ENCODE data around the gene ZNF487. TPM values are rescaled to one million over a fixed set of nuclear protein-coding genes. Genes with fewer than 3 reads are reported as not detected.

Gene ZNF487
- total and polyA plus RNA-seq, 2 of the 13 experiments (the other 11 are each of a cell fraction or from before 2014, with no cell fraction given), result 7.4 to 8.8 TPM

DNA sequence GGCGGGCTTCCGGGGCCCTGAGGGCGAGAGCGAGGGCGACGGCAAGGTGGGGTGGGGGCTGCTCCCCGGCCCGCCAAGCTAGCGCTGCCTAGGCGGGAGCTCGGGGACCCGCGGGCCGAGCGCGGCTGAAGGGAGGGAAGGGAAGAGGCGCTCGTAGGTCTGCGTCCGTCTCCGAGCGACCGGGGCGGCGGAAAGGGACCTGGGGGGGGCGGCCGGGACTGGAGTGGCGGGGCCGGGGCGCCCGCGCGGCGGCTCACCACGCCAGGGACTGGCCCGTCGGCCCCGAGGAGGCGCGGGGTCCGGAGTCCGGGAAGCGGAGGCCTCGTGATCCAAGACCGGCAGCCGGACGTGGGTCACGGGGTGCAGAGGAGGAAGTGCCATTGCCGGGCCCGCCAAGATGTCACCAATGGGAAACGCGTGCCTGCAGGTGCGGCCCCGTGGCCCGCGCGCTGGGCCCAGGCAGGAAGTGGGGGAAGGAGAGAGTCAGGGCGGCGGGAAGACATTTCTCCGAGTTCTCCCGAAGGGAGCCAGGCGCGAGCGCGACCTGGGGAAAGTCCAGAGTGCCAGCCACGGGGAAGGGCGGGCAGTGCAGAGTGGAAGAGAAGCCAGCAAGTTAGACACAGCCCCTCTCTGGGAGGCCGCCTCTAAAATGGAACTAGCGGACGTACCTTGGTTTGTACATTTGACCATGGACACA is 39.8 kb upstream of the ZNF487 start (continued):
- no peak for TF ChIP-seq ZNF407 (CRISPR knock-in tag; IDR thresholded peaks at IDR 0.05; ENCODE audit: not compliant biosample characterization)
- TF ChIP-seq HNF4A (CRISPR knock-in tag; IDR thresholded peaks at IDR 0.05), result peak; percentile 75
- no peak for TF ChIP-seq MBD4 (IDR thresholded peaks at IDR 0.05; ENCODE audit: borderline replicate concordance, low read length)
- TF ChIP-seq CBX1 (IDR thresholded peaks at IDR 0.05; ENCODE audit: low read depth), result no peak
- TF ChIP-seq ZNF652 (CRISPR knock-in tag; IDR thresholded peaks at IDR 0.05; ENCODE audit: borderline replicate concordance, low read depth), result no peak
- peak; percentile 69 for TF ChIP-seq MED8 (CRISPR knock-in tag; IDR thresholded peaks at IDR 0.05; ENCODE audit: insufficient replicate concordance)
- peak; percentile 74 for TF ChIP-seq POLR2G (IDR thresholded peaks at IDR 0.05; ENCODE audit: low read depth, low read length)
- TF ChIP-seq, protein P1, sequence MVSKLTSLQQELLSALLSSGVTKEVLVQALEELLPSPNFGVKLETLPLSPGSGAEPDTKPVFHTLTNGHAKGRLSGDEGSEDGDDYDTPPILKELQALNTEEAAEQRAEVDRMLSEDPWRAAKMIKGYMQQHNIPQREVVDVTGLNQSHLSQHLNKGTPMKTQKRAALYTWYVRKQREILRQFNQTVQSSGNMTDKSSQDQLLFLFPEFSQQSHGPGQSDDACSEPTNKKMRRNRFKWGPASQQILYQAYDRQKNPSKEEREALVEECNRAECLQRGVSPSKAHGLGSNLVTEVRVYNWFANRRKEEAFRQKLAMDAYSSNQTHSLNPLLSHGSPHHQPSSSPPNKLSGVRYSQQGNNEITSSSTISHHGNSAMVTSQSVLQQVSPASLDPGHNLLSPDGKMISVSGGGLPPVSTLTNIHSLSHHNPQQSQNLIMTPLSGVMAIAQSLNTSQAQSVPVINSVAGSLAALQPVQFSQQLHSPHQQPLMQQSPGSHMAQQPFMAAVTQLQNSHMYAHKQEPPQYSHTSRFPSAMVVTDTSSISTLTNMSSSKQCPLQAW (CRISPR knock-in tag; IDR thresholded peaks at IDR 0.05), result peak; percentile 76
- peak; percentile 51 for TF ChIP-seq GZF1 (CRISPR knock-in tag; IDR thresholded peaks at IDR 0.05)
- TF ChIP-seq TEAD2 (CRISPR knock-in tag; IDR thresholded peaks at IDR 0.05), result no peak
- no peak for TF ChIP-seq ZNF713 (CRISPR knock-in tag; IDR thresholded peaks at IDR 0.05)
- peak; percentile 95 for TF ChIP-seq HES4 (CRISPR knock-in tag; IDR thresholded peaks at IDR 0.05; ENCODE audit: borderline replicate concordance)
- TF ChIP-seq, protein P2, sequence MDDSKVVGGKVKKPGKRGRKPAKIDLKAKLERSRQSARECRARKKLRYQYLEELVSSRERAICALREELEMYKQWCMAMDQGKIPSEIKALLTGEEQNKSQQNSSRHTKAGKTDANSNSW (CRISPR knock-in tag; IDR thresholded peaks at IDR 0.05; ENCODE audit: borderline replicate concordance), result peak; percentile 69; the same call in 1 of the 2 replicates
- TF ChIP-seq LCORL (IDR thresholded peaks at IDR 0.05), result no peak
- TF ChIP-seq LCORL (CRISPR knock-in tag; IDR thresholded peaks at IDR 0.05), result peak; percentile 44; the same call in 1 of the 2 replicates
- peak; percentile 22; the same call in 1 of the 2 replicates for TF ChIP-seq ZNF558 (CRISPR knock-in tag; IDR thresholded peaks at IDR 0.05; ENCODE audit: borderline replicate concordance)
- TF ChIP-seq MED13 (CRISPR knock-in tag; IDR thresholded peaks at IDR 0.05), result no peak
- peak; percentile 46; the same call in 1 of the 2 replicates for TF ChIP-seq ZKSCAN8 (CRISPR knock-in tag; IDR thresholded peaks at IDR 0.05; ENCODE audit: borderline replicate concordance)
- TF ChIP-seq NPAS2 (CRISPR knock-in tag; IDR thresholded peaks at IDR 0.05; ENCODE audit: borderline replicate concordance), result 0 out of 2 replicates have a peak, but pooled peaks have one; percentile 58
- TF ChIP-seq ZNF383 (CRISPR knock-in tag; IDR thresholded peaks at IDR 0.05; ENCODE audit: borderline replicate concordance), result no peak
- peak; percentile 66 for TF ChIP-seq ZNF292 (CRISPR knock-in tag; IDR thresholded peaks at IDR 0.05; ENCODE audit: borderline replicate concordance, low read depth)

All from HepG2 (cell line).